Measurements from ENCODE around the gene ATF4. TPM values are rescaled to one million over a fixed set of nuclear protein-coding genes. Genes with fewer than 3 reads are reported as not detected.

Gene ATF4
- total and polyA plus RNA-seq, 2 of the 13 experiments (the other 11 are each of a cell fraction or from before 2014, with no cell fraction given), result 486 to 1,297 TPM

GRCh38 chr22:39502109-39502788, 18.1 kb upstream of the ATF4 start, which contains the start of gene MIEF1 (continued):
- TF ChIP-seq KLF15 (CRISPR knock-in tag; IDR thresholded peaks at IDR 0.05; ENCODE audit: borderline replicate concordance) (no peak), ZNF546 (CRISPR knock-in tag; conservative IDR thresholded peaks at IDR 0.05) (no peak), ZNF24 (IDR thresholded peaks at IDR 0.05) (no peak), MLXIP (CRISPR knock-in tag; IDR thresholded peaks at IDR 0.05; ENCODE audit: borderline replicate concordance) (no peak), SKIL (CRISPR knock-in tag; IDR thresholded peaks at IDR 0.05; ENCODE audit: borderline replicate concordance) (no peak), ZBTB20 (CRISPR knock-in tag; IDR thresholded peaks at IDR 0.05; ENCODE audit: borderline replicate concordance, low read depth) (no peak), ZNF543 (CRISPR knock-in tag; IDR thresholded peaks at IDR 0.05) (peak; percentile 90), TMF1 (CRISPR knock-in tag; IDR thresholded peaks at IDR 0.05; ENCODE audit: low read depth) (no peak), PRPF4 (IDR thresholded peaks at IDR 0.05; ENCODE audit: low read depth, low read length, poor library complexity, severe bottlenecking) (no peak), ZFP37 (CRISPR knock-in tag; IDR thresholded peaks at IDR 0.05; ENCODE audit: borderline replicate concordance) (no peak), ZNF225 (CRISPR knock-in tag; IDR thresholded peaks at IDR 0.05) (peak; percentile 54; the same call in 1 of the 2 replicates), ZNF224 (CRISPR knock-in tag; IDR thresholded peaks at IDR 0.05) (no peak), ZFP41 (CRISPR knock-in tag; IDR thresholded peaks at IDR 0.05; ENCODE audit: borderline replicate concordance) (peak; percentile 31; the same call in 1 of the 2 replicates), MXD3 (CRISPR knock-in tag; IDR thresholded peaks at IDR 0.05) (peak; percentile 79), ZNF143 (CRISPR knock-in tag; IDR thresholded peaks at IDR 0.05) (peak; percentile 85), MIXL1 (CRISPR knock-in tag; IDR thresholded peaks at IDR 0.05) (peak; percentile 50; the same call in 1 of the 2 replicates), ZNF296 (CRISPR knock-in tag; conservative IDR thresholded peaks at IDR 0.05) (no peak), LBX2 (CRISPR knock-in tag; IDR thresholded peaks at IDR 0.05; ENCODE audit: borderline replicate concordance) (no peak), DPF2 (CRISPR knock-in tag; IDR thresholded peaks at IDR 0.05; ENCODE audit: borderline replicate concordance, low read depth) (no peak), YEATS2 (CRISPR knock-in tag; IDR thresholded peaks at IDR 0.05; ENCODE audit: borderline replicate concordance) (peak; percentile 82; the same call in 1 of the 2 replicates), SP140L (CRISPR knock-in tag; IDR thresholded peaks at IDR 0.05; ENCODE audit: borderline replicate concordance) (peak; percentile 32; the same call in 1 of the 2 replicates), FIP1L1 (IDR thresholded peaks at IDR 0.05; ENCODE audit: borderline replicate concordance, insufficient read depth, low read depth, low read length) (no peak), FOXC1 (CRISPR knock-in tag; IDR thresholded peaks at IDR 0.05; ENCODE audit: borderline replicate concordance) (no peak), ATF3 (CRISPR knock-in tag; IDR thresholded peaks at IDR 0.05) (no peak)

Measured in HepG2 (cell line).